ENCODE data around the gene EPN2. TPM values are rescaled to one million over a fixed set of nuclear protein-coding genes. Genes with fewer than 3 reads are reported as not detected.

The EPN2 gene
- total and polyA plus RNA-seq, 3 donors from 2014 or later: 60.0 to 66.5 (median 61.1) TPM

GRCh38 chr17:19343256-19343630 is 106.1 kb downstream of the EPN2 start:
- 82 to 90% methylated on average over 7 of the region's 7 CpGs for WGBS, 2 donors
- DNase-seq: no peak
- Histone ChIP-seq H3K27ac (no peak overlapping the region), H3K27me3 (no peaks in the 10 kb centered on the region), H3K9me3 (no peaks in the 10 kb centered on the region), H3K4me3 (no peak overlapping the region), H3K4me1 (peaks cover 18% of the 10 kb centered on the region), H3K36me3 (ENCODE audit: low read depth, missing control alignments) (no peaks in the 10 kb centered on the region)
- intact Hi-C loops (cut with DNase I; ENCODE audit: low total_unique reads): no loop called here
- no peak for TF ChIP-seq POLR2A (IDR thresholded peaks at IDR 0.05)
- TF ChIP-seq, protein P1, sequence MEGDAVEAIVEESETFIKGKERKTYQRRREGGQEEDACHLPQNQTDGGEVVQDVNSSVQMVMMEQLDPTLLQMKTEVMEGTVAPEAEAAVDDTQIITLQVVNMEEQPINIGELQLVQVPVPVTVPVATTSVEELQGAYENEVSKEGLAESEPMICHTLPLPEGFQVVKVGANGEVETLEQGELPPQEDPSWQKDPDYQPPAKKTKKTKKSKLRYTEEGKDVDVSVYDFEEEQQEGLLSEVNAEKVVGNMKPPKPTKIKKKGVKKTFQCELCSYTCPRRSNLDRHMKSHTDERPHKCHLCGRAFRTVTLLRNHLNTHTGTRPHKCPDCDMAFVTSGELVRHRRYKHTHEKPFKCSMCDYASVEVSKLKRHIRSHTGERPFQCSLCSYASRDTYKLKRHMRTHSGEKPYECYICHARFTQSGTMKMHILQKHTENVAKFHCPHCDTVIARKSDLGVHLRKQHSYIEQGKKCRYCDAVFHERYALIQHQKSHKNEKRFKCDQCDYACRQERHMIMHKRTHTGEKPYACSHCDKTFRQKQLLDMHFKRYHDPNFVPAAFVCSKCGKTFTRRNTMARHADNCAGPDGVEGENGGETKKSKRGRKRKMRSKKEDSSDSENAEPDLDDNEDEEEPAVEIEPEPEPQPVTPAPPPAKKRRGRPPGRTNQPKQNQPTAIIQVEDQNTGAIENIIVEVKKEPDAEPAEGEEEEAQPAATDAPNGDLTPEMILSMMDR (IDR thresholded peaks at IDR 0.05): no peak

DNA sequence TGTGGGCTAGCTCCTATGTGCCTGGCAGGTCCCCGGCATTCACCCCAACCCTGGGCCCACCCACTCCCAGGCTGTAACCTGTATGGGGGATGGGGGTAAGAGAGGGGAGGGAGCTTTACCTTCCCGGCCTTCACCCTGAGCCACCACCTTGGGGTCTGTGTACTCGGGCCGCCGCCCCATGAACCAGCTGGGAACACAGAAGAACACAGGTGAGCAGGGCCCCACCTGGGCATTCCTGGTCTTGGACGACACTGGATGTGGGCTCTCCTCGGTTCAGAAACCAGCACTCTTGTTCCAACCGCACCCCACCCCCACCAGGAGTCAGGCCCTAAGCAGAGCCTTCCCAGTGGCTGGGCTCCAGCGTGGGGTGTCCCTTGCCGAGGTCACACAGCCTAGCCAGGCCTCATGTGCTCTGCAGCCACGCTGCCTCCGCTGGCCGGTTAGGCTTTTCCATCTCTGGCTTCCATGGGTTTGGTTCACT is 106.5 kb downstream of the EPN2 start:
- TF ChIP-seq, protein P1 (IDR thresholded peaks at IDR 0.05): no peak
- no peak for TF ChIP-seq POLR2A (IDR thresholded peaks at IDR 0.05)
- Histone ChIP-seq H3K4me1 (peaks cover 18% of the 10 kb centered on the region), H3K9me3 (no peaks in the 10 kb centered on the region), H3K27me3 (no peaks in the 10 kb centered on the region), H3K27ac (peak overlapping the region in 1 of 2 donors; percentile 39), H3K36me3 (ENCODE audit: low read depth, missing control alignments) (no peaks in the 10 kb centered on the region), H3K4me3 (no peak overlapping the region)
- WGBS, 2 donors: 54 to 72% methylated on average over 7 to 13 of the region's 13 CpGs
- DNase-seq: peak; percentile 61
- intact Hi-C loops (cut with DNase I; ENCODE audit: low total_unique reads): no loop called here

GRCh38 chr17:19344311-19345066 is 107.3 kb downstream of the EPN2 start:
- peak overlapping the region in 1 of 2 donors; percentile 39 for H3K27ac ChIP-seq
- H3K4me1 ChIP-seq: peaks cover 18% of the 10 kb centered on the region
- no peaks in the 10 kb centered on the region for H3K9me3 ChIP-seq
- intact Hi-C loops (cut with DNase I; ENCODE audit: low total_unique reads): no loop called here
- no peaks in the 10 kb centered on the region for H3K36me3 ChIP-seq (ENCODE audit: low read depth, missing control alignments)
- 80 to 93% methylated on average over 2 to 35 of the region's 40 CpGs for WGBS, 2 donors
- H3K27me3 ChIP-seq: no peaks in the 10 kb centered on the region
- no peak overlapping the region for H3K4me3 ChIP-seq
- DNase-seq: no peak
- TF ChIP-seq, protein P1 (IDR thresholded peaks at IDR 0.05): no peak
- no peak for TF ChIP-seq POLR2A (IDR thresholded peaks at IDR 0.05)

DNA sequence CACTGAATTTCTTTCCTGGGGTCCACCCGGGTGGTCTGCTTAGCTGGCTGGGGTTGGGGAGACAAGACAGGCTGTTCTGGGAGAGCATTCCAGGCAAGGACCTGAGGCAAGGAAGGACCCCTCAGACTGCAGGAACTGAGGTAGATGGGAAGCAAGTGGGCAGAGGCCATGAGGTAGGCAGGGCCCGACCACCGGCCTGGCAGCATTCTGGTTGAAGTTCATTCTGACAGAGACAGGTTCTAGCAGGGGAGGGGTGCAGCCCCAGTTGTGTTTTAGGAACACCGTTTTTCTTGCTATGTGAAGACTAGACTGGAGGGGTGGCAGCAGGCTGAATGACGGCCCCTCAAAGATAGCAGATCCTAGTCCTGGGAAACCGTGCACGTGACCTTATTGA is 107.9 kb downstream of the EPN2 start:
- Histone ChIP-seq H3K36me3 (ENCODE audit: low read depth, missing control alignments) (no peaks in the 10 kb centered on the region), H3K4me3 (no peak overlapping the region), H3K27ac (no peak overlapping the region), H3K9me3 (no peaks in the 10 kb centered on the region), H3K27me3 (no peaks in the 10 kb centered on the region), H3K4me1 (peaks cover 18% of the 10 kb centered on the region)
- WGBS, 2 donors: 92 to 94% methylated on average over 6 to 7 of the region's 7 CpGs
- TF ChIP-seq POLR2A (IDR thresholded peaks at IDR 0.05): no peak
- TF ChIP-seq, protein P1 (IDR thresholded peaks at IDR 0.05): no peak
- intact Hi-C loops (cut with DNase I; ENCODE audit: low total_unique reads): no loop called here
- no peak for DNase-seq

Data from testis (tissue), 3 donors.